Effector memory CD4-positive, alpha-beta T cell (primary cell): ENCODE measurements around the gene TXNRD2.

Experiments
- DNase-seq, 3 donors: peaks; one replicate each; pipeline ENCODE4 v3.0.0-alpha.2; 2020
- H3K27ac ChIP-seq: 2 replicates; pipeline ENCODE4 v1.7.0; 2013; ENCODE audit warnings: mild to moderate bottlenecking, low read length, moderate library complexity; ENCODE audit not compliant: insufficient read depth, poor library complexity, severe bottlenecking
- H3K27me3 ChIP-seq: replicated peaks from 2 replicates; pipeline ENCODE4 v1.7.0; 2013; ENCODE audit warnings: mild to moderate bottlenecking, low read length; ENCODE audit not compliant: insufficient read depth, control insufficient read depth, poor library complexity, severe bottlenecking
- H3K36me3 ChIP-seq: 2 replicates; pipeline ENCODE4 v1.7.0; 2013; ENCODE audit warnings: mild to moderate bottlenecking, low read length, moderate library complexity; ENCODE audit not compliant: control insufficient read depth, insufficient read depth
- H3K4me1 ChIP-seq: 2 replicates; pipeline ENCODE4 v1.7.0; 2013; ENCODE audit warnings: low read length, mild to moderate bottlenecking; ENCODE audit not compliant: control insufficient read depth, insufficient read depth, poor library complexity, severe bottlenecking
- H3K4me3 ChIP-seq: 2 replicates; pipeline ENCODE4 v1.7.0; 2013; ENCODE audit warnings: low read length, low read depth, mild to moderate bottlenecking; ENCODE audit not compliant: insufficient read depth, poor library complexity, severe bottlenecking
- H3K9me3 ChIP-seq: 2 replicates; pipeline ENCODE4 v1.7.0; 2013; ENCODE audit warnings: mild to moderate bottlenecking, low read length, moderate library complexity; ENCODE audit not compliant: control insufficient read depth

Gene TXNRD2

DNA sequence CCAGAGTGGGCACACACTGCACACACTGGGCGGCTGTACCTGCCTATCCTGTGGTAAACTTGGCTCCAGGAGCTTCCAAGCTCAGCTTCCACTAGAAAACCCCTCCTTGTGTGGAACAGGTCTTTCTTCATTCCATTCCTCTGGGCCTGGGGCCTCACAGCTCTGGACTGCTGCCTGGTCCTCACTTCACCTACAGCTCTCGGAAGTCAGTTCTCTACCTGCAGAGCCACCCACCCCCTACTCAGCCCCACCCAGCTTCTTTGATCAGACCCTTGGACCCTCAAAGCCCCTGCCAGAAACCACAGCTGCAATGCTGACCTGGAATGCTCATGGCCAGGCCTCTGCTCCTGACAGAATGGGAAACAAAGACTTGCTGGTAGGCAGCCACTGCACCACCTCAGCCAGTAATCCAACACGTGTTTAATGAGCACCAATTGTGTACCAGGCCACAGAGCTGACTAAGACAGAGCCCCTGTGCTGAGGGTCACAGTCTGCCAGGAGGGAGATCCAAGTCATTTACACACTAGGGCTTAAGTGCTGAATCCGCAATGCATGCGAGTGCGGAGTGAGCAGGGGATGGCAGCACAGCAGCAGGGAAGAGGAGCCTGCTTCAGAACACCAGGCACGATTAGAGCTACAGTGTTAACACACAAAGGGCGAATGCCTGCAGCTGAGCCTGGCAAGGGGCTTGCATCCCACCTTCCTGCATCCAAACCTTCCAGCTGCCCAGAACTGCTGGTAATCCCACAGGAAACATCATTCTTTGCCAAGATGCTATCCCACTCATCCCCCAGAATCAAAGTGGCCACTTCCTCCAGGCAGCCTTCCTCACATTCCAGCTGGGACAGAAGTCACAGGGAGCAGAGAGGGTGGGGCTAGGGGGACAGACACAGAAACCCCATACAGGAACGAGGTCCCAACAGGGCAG lies 91.5 kb downstream of the TXNRD2 start:
- Histone ChIP-seq H3K27me3 (no peaks in the 10 kb centered on the region), H3K4me1 (peaks cover 16% of the 10 kb centered on the region), H3K9me3 (no peaks in the 10 kb centered on the region), H3K4me3 (no peak overlapping the region), H3K36me3 (peaks cover 11% of the 10 kb centered on the region), H3K27ac (no peak overlapping the region)
- no peak for DNase-seq

- Histone ChIP-seq H3K27ac (no peak overlapping the region), H3K36me3 (peaks cover 11% of the 10 kb centered on the region), H3K27me3 (no peaks in the 10 kb centered on the region), H3K4me3 (no peak overlapping the region), H3K4me1 (peaks cover 18% of the 10 kb centered on the region), H3K9me3 (no peaks in the 10 kb centered on the region)
- DNase-seq: no peak
These were observed 93.1 kb downstream of the TXNRD2 start for GRCh38 chr22:19848298-19849224.

- no peak overlapping the region for H3K27ac ChIP-seq
- H3K4me1 ChIP-seq: peaks cover 7% of the 10 kb centered on the region
- no peaks in the 10 kb centered on the region for H3K27me3 ChIP-seq
- no peaks in the 10 kb centered on the region for H3K9me3 ChIP-seq
- H3K36me3 ChIP-seq: peaks cover 11% of the 10 kb centered on the region
- DNase-seq: no peak
- no peak overlapping the region for H3K4me3 ChIP-seq
These were observed 94.3 kb downstream of the TXNRD2 start for GRCh38 chr22:19847345-19847632.

GRCh38 chr22:19846620-19847344 lies 94.8 kb downstream of the TXNRD2 start:
- DNase-seq: no peak
- H3K4me3 ChIP-seq: no peak overlapping the region
- no peaks in the 10 kb centered on the region for H3K9me3 ChIP-seq
- no peaks in the 10 kb centered on the region for H3K27me3 ChIP-seq
- H3K27ac ChIP-seq: no peak overlapping the region
- peaks cover 11% of the 10 kb centered on the region for H3K36me3 ChIP-seq
- peaks cover 7% of the 10 kb centered on the region for H3K4me1 ChIP-seq

DNA sequence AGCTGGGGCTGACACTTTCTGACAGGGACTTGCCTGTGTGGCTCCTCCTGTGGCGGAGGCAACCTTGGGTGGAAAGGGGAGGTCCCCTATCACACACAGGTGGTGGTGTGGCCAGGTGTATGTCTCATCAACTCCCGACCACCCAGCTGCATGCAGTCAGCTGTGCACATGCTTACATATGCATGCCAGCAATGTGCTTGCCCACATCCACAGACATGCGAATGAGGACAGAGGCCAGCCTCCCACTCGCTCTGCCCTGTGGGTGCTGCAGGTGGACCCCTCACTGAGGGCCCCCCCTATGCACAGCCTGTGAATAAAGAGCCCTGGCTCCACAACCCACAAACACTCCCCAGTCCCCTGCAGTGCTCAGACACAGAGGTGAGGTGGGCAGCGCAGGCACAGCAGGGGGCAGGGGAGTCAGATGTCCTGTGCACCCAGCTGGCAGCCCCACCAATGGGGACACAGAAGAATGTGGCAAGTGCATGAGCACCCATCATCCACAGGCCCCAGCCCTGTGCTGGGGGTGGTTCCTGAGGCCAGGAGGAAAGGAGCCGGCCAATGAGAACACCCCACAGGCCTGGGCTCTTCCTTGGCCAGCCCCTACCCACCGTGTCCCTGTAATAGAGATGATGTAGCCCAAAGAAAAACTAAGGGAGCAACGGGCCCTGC lies 96.4 kb downstream of the TXNRD2 start:
- Histone ChIP-seq H3K9me3 (no peaks in the 10 kb centered on the region), H3K27me3 (no peaks in the 10 kb centered on the region), H3K4me1 (peaks cover 7% of the 10 kb centered on the region), H3K4me3 (no peak overlapping the region), H3K27ac (no peak overlapping the region), H3K36me3 (no peaks in the 10 kb centered on the region)
- DNase-seq: no peak

- Histone ChIP-seq H3K36me3 (no peaks in the 10 kb centered on the region), H3K27me3 (no peaks in the 10 kb centered on the region), H3K27ac (no peak overlapping the region), H3K4me3 (no peak overlapping the region), H3K9me3 (no peaks in the 10 kb centered on the region), H3K4me1 (peaks cover 7% of the 10 kb centered on the region)
- DNase-seq: no peak
These were observed 97.1 kb downstream of the TXNRD2 start for GRCh38 chr22:19844377-19845053.

DNA sequence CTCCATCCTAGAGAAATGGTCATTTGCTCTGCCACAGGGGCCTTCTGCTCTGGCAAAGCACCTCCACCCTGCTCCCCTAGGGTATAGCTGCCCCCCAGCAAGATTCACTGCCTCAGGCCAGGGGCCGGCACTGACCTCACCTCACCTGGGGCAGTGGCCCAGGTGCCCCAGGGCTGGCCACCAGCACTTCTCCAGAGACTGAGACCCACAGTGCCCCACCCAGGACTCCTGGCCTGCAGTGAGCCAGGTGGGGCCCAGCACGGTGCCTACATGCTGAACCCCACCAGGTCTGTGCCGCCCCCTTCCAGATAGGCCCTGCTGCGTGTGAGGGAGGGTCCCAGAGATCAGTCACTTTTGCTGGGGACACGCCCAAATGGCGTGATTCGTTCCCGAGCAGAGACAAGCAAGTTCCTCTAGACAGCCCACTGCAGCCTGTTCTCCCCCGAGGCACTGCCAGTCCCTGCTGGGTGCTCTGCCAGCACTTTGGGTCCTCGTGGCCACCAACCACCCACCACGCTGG lies 97.7 kb downstream of the TXNRD2 start:
- Histone ChIP-seq H3K4me3 (no peak overlapping the region), H3K36me3 (no peaks in the 10 kb centered on the region), H3K27ac (no peak overlapping the region), H3K27me3 (no peaks in the 10 kb centered on the region), H3K9me3 (no peaks in the 10 kb centered on the region), H3K4me1 (peaks cover 7% of the 10 kb centered on the region)
- no peak for DNase-seq

- H3K4me3 ChIP-seq: no peak overlapping the region
- DNase-seq: no peak
- H3K27me3 ChIP-seq: no peaks in the 10 kb centered on the region
- H3K36me3 ChIP-seq: no peaks in the 10 kb centered on the region
- peaks cover 7% of the 10 kb centered on the region for H3K4me1 ChIP-seq
- H3K9me3 ChIP-seq: no peaks in the 10 kb centered on the region
- no peak overlapping the region for H3K27ac ChIP-seq
These were observed 98.3 kb downstream of the TXNRD2 start for GRCh38 chr22:19843107-19843856.
